Esophagus squamous epithelium (tissue), 5 donors: ENCODE results near the gene EOGT. TPM values are rescaled to one million over a fixed set of nuclear protein-coding genes. Genes with fewer than 3 reads are reported as not detected.
A peak's percentile ranks its signal among the peaks of the same experiment; 100 is the strongest.

Source experiments
- DNase-seq: peaks from one replicate; lab custom pipeline; 2025; lab: John Stamatoyannopoulos, UW
- H3K27ac ChIP-seq, 4 donors: fragments of 200-600 bp; sonication (generic); one replicate each; pipeline ENCODE4 v1.5.1; 2016 to 2019; ENCODE audit warnings: mild to moderate bottlenecking in 1 of 4
- H3K27me3 ChIP-seq, 4 donors: fragments of 200-600 bp; sonication (generic); 1 replicate in 3 of 4; 2 replicates in 1 of 4; pipeline versions ENCODE4 v1.5.1 to v1.6.0; 2017 to 2021; ENCODE audit warnings: antibody characterized with exemption in 1 of 4
- H3K36me3 ChIP-seq, 3 donors: fragments of 200-600 bp; sonication (generic); one replicate each; pipeline ENCODE4 v1.5.1; 2016 to 2019
- H3K4me1 ChIP-seq, 3 donors: fragments of 200-600 bp; sonication (generic); one replicate each; pipeline ENCODE4 v1.5.1; 2017 to 2019
- H3K4me3 ChIP-seq, 4 donors: fragments of 200-600 bp; sonication (generic); 1 replicate in 3 of 4; 2 replicates in 1 of 4; pipeline ENCODE4 v1.5.1; 2016 to 2019; ENCODE audit warnings: mild to moderate bottlenecking in 2 of 4, moderate library complexity in 1 of 4
- H3K9me3 ChIP-seq, 3 donors: fragments of 200-600 bp; sonication (generic); one replicate each; pipeline ENCODE4 v1.5.1; 2016 to 2019
- POLR2A ChIP-seq, 4 donors: fragments of 450-650 bp; IDR thresholded peaks; one replicate each; pipeline ENCODE4 v1.6.1; 2017; ENCODE audit warnings: antibody characterized with exemption in 4 of 4, mild to moderate bottlenecking in 4 of 4, moderate library complexity in 3 of 4
- WGBS, 2 donors: methylation state at CpG; one replicate each; pipeline ENCODE4 v1.1.5; 2018; 5-methylcytosine and 5-hydroxymethylcytosine counted together
- intact Hi-C: fragments of 100-400 bp; cut with DNase I; formaldehyde crosslinking; loops from one replicate; pipeline ENCODE4 v1.15.0; 2022
- total RNA-seq, 4 donors: library from RNA; depleted of rRNA; stranded (reverse); fragments of >200 nt; gene quantifications; one replicate each; pipeline ENCODE4 v1.1.0, GENCODE V29; 2016
- TF ChIP-seq, protein P1 (sequence below), 6 experiments: fragments of 450-650 bp in 4 of 6; fragments of 200-600 bp in 2 of 6; sonication (generic) in 2 of 6; IDR thresholded peaks; one replicate each; pipeline ENCODE4 v1.5.1; 2016 to 2019; ENCODE audit warnings: antibody characterized with exemption in 6 of 6, mild to moderate bottlenecking in 4 of 6, moderate library complexity in 4 of 6
- donor health status: DM: yes; HTN: yes; CAD: no.

EOGT gene
- total RNA-seq, 4 donors from 2014 or later, result 8.3 to 47.3 (median 20.4) TPM

DNA sequence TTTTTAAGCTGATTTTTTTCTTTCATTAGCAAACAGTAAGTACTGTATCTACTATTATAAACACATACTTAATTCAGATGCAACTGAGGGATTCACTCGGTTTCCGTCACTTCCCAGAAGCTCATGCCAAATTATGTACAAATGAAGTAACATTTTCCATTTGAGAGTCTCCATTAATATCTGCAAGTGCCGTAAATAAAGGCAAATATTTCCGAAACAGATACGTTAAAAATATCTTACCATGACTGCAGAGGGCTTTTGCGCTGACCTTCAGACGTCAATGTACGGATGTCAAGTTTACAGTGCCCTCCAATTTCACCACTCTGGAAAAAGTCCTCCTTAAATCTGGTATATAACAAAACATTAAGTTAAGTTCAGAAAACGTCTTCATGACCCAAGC, 9.3 kb downstream of the EOGT start:
- peaks cover 0 to 36% (median 10%) of the 10 kb centered on the region in 3 donors for H3K4me1 ChIP-seq
- H3K27ac ChIP-seq, result peak overlapping the region in 2 of 4 donors; percentile 36 to 38
- TF ChIP-seq, protein P1, sequence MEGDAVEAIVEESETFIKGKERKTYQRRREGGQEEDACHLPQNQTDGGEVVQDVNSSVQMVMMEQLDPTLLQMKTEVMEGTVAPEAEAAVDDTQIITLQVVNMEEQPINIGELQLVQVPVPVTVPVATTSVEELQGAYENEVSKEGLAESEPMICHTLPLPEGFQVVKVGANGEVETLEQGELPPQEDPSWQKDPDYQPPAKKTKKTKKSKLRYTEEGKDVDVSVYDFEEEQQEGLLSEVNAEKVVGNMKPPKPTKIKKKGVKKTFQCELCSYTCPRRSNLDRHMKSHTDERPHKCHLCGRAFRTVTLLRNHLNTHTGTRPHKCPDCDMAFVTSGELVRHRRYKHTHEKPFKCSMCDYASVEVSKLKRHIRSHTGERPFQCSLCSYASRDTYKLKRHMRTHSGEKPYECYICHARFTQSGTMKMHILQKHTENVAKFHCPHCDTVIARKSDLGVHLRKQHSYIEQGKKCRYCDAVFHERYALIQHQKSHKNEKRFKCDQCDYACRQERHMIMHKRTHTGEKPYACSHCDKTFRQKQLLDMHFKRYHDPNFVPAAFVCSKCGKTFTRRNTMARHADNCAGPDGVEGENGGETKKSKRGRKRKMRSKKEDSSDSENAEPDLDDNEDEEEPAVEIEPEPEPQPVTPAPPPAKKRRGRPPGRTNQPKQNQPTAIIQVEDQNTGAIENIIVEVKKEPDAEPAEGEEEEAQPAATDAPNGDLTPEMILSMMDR (IDR thresholded peaks at IDR 0.05), result no peak
- no peak for TF ChIP-seq POLR2A (IDR thresholded peaks at IDR 0.05)

DNA sequence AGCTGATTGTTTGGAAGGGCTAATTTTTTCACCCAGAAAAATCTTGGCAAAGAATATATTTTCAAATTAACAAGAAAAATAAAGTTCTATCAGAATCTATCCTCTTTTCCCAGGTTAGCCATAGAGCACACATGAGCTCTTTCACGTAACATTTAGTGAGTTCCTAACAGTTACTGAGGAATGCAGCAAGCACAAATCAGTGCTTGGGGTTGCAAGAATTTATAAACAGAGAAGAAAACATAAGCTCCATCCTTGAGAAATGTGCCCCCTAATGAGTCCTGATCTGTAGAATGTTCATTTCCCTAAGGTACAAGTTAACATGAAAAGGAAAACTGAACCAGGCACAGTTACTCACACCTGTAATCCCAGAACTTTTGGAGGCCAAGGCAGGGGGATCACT, 13.9 kb downstream of the EOGT start:
- Histone ChIP-seq H3K4me3 (no peak overlapping the region), H3K4me1 (peaks cover 0 to 13% (median 6%) of the 10 kb centered on the region in 3 donors), H3K27ac (peak overlapping the region in 1 of 4 donors; percentile 22), H3K36me3 (peaks cover 0 to 97% (median 34%) of the 10 kb centered on the region in 3 donors), H3K9me3 (no peaks in the 10 kb centered on the region), H3K27me3 (no peaks in the 10 kb centered on the region)
- DNase-seq, result no peak
- WGBS, 2 donors, result 72 to 93% methylated on average over 1 of the region's 1 CpG
- TF ChIP-seq POLR2A (IDR thresholded peaks at IDR 0.05), result no peak
- TF ChIP-seq, protein P1 (IDR thresholded peaks at IDR 0.05), result no peak
- intact Hi-C loops, result no loop called here

More for the DNA sequence above, 9.3 kb downstream of the EOGT start:
- H3K36me3 ChIP-seq, result peaks cover 0 to 100% (median 22%) of the 10 kb centered on the region in 3 donors
- no peak for DNase-seq
- 88 to 90% methylated on average over 9 of the region's 9 CpGs for WGBS, 2 donors
- intact Hi-C loops, result no loop called here
- H3K4me3 ChIP-seq, result no peak overlapping the region
- H3K9me3 ChIP-seq, result no peaks in the 10 kb centered on the region
- no peaks in the 10 kb centered on the region for H3K27me3 ChIP-seq

DNA sequence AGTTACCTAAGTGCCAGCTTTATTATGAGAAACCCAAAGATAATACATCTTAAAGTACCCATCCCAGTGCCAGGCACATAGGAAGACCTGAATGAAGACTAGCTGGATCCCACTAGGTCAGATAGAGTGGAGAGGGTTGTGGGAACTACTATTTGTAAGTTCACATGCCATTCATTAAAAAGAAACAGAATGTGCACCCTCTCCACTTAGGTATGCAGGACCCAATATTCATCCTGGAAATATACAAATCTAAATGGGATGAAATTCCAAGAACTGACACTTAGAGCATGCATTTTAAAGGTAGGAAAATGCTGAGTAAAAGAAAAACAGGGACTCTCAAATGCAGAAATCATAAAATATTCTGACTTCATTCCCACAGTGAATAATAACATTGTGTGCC, 14.3 kb downstream of the EOGT start:
- Histone ChIP-seq H3K36me3 (peaks cover 0 to 97% (median 33%) of the 10 kb centered on the region in 3 donors), H3K9me3 (no peaks in the 10 kb centered on the region), H3K27ac (no peak overlapping the region), H3K4me1 (peaks cover 0 to 13% (median 6%) of the 10 kb centered on the region in 3 donors), H3K4me3 (no peak overlapping the region), H3K27me3 (no peaks in the 10 kb centered on the region)
- intact Hi-C loops, result no loop called here
- no peak for TF ChIP-seq POLR2A (IDR thresholded peaks at IDR 0.05)
- TF ChIP-seq, protein P1 (IDR thresholded peaks at IDR 0.05), result no peak
- DNase-seq, result no peak

DNA sequence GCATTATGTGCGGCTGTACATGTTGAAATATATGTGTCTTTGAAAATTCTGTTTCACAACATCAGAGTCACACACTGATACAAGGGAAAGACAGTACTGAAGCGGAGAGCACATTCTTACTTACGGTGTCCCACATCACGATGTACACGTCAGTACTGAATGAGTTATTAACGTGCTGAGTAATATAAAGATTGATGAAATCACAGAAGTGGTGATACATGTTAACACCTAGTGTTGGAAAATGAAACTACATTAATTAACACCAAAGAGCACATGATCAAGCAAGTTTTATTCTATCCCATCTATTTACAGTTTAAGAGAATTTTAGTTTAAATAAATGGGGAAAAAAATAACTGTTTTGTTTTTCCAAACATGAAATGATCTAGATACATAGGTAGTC, 15.6 kb downstream of the EOGT start:
- H3K36me3 ChIP-seq, result peaks cover 0 to 97% (median 35%) of the 10 kb centered on the region in 3 donors
- H3K27me3 ChIP-seq, result no peaks in the 10 kb centered on the region
- H3K27ac ChIP-seq, result no peak overlapping the region
- H3K4me3 ChIP-seq, result no peak overlapping the region
- H3K4me1 ChIP-seq, result peaks cover 0 to 13% (median 6%) of the 10 kb centered on the region in 3 donors
- no peak for DNase-seq
- TF ChIP-seq, protein P1 (IDR thresholded peaks at IDR 0.05), result peak in 1 of 6 experiments; percentile 30
- no peak for TF ChIP-seq POLR2A (IDR thresholded peaks at IDR 0.05)
- 60 to 71% methylated on average over 6 of the region's 6 CpGs for WGBS, 2 donors
- H3K9me3 ChIP-seq, result no peaks in the 10 kb centered on the region
- intact Hi-C loops, result no loop called here

DNA sequence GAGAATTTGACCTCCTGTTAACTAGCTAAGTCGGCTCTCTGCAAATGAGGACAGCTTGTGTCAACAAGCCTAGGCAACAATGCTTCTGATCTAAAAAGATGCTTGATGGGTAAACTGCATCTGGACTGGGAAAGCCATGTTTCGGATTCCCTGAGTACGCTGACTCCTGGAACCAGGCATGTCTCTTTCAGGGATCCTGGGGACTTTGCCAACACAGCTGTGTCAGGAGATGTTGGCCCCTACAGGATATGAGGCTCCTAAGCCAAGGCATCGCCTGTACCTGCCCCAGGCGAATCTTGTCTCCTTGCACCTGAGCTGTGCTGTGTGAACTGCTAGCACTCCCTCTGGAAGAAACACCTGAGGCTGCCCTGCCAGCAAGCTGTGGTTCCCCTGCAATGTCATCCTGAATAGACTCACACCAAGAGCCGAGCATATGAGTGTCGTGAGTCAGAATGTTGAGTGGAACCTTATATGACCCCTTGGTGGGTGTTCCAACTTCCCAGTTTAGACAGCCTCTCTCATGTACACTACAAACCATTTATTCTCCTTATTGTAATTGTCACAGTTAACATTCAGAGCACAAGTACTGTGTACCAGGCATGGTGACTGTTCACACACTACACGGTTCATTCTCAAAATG, 17.0 kb downstream of the EOGT start:
- Histone ChIP-seq H3K27me3 (no peaks in the 10 kb centered on the region), H3K27ac (no peak overlapping the region), H3K4me3 (no peak overlapping the region), H3K9me3 (no peaks in the 10 kb centered on the region), H3K4me1 (peaks cover 0 to 13% (median 6%) of the 10 kb centered on the region in 3 donors), H3K36me3 (peaks cover 0 to 97% (median 27%) of the 10 kb centered on the region in 3 donors)
- DNase-seq, result no peak
- TF ChIP-seq, protein P1 (IDR thresholded peaks at IDR 0.05), result no peak
- no peak for TF ChIP-seq POLR2A (IDR thresholded peaks at IDR 0.05)
- intact Hi-C loops, result no loop called here
- 43 to 50% methylated on average over 7 to 8 of the region's 8 CpGs for WGBS, 2 donors
